ELR (cell line): ENCODE data around the gene SGSH.
"Not testable (repeated sequence)": the region's sequence is repeated elsewhere in the genome, so short reads cannot be mapped to it uniquely, and the experiment has no call there.

Experiments
- DNase-seq: peaks from one replicate; pipeline ENCODE4 v3.0.0-alpha.2; 2015; ENCODE audit warnings: low read depth

The SGSH gene

GRCh38 chr17:80220054-80220735 is at the start of gene SGSH, which contains the start of gene SLC26A11:
SGSH (minus strand) TSS chr17:80220333; CDS start chr17:80220313, 20 bp downstream.
SLC26A11 (plus strand) TSS chr17:80220427; CDS start chr17:80221561, 1,134 bp downstream.
- peak; percentile 86 for DNase-seq

- DNase-seq, result no peak
Observed at GRCh38 chr17:80269405-80269807, 49.3 kb upstream of the SGSH start.

- no peak for DNase-seq
Observed at GRCh38 chr17:80268427-80268826, 48.3 kb upstream of the SGSH start.

GRCh38 chr17:80267391-80267790 is 47.3 kb upstream of the SGSH start:
- no peak for DNase-seq

GRCh38 chr17:80265205-80266068 is 45.3 kb upstream of the SGSH start:
- DNase-seq, result no peak

GRCh38 chr17:80264205-80265075 is 44.3 kb upstream of the SGSH start:
- no peak for DNase-seq

- DNase-seq, result peak; percentile 84
Observed at GRCh38 chr17:80263253-80264204, 43.4 kb upstream of the SGSH start.

GRCh38 chr17:80262775-80263244 is 42.7 kb upstream of the SGSH start:
- DNase-seq, result no peak

- DNase-seq, result no peak
Observed at GRCh38 chr17:80262291-80262690, 42.2 kb upstream of the SGSH start.

- no peak for DNase-seq
Observed at GRCh38 chr17:80261895-80262279, 41.8 kb upstream of the SGSH start.

GRCh38 chr17:80261159-80261894 is 41.2 kb upstream of the SGSH start:
- peak; percentile 84 for DNase-seq

- DNase-seq, result peak; percentile 65
Observed at GRCh38 chr17:80260791-80261158, 40.6 kb upstream of the SGSH start, which contains the start of gene RNF213. RNF213 (plus strand) TSS chr17:80260852; CDS start chr17:80263682, 2,830 bp downstream.

- DNase-seq, result peak; percentile 87
Observed at GRCh38 chr17:80260069-80260535, 40.0 kb upstream of the SGSH start.

GRCh38 chr17:80259457-80260068 is 39.4 kb upstream of the SGSH start:
- peak; percentile 52 for DNase-seq

GRCh38 chr17:80258296-80258695 is 38.2 kb upstream of the SGSH start:
- DNase-seq, result not testable (repeated sequence)

- DNase-seq, result no peak
Observed at GRCh38 chr17:80257716-80258213, 37.6 kb upstream of the SGSH start.

- DNase-seq, result no peak
Observed at GRCh38 chr17:80256034-80256350, 35.9 kb upstream of the SGSH start.

GRCh38 chr17:80254396-80255251 is 34.5 kb upstream of the SGSH start:
- DNase-seq, result peak; percentile 98
